ENCODE results near the gene MIPEP. TPM values are rescaled to one million over a fixed set of nuclear protein-coding genes. Genes with fewer than 3 reads are reported as not detected.

Gene MIPEP
- total RNA-seq, 1 experiment from 2014 or later: 18.6 TPM

- no peaks in the 10 kb centered on the region; the same call in 1 of the 2 replicates for H3K9me2 ChIP-seq (ENCODE audit: insufficient read depth)
- no peak overlapping the region for H3K4me2 ChIP-seq
- no peak overlapping the region for H2AFZ ChIP-seq
- H3F3A ChIP-seq (ENCODE audit: insufficient read depth, low read depth): no peaks in the 10 kb centered on the region
- ChIA-PET CTCF (no interaction called here), POLR2A (ENCODE audit: unreplicated experiment) (interaction anchor here (0.6 kb wide), 1 partner anchor 214 kb away, joined by 3 read pairs; no protein-coding TSS in a partner anchor)
- no peaks in the 10 kb centered on the region for H3K79me2 ChIP-seq (ENCODE audit: low read depth)
- no peak for DNase-seq
- no peaks in the 10 kb centered on the region for H3K9me3 ChIP-seq (ENCODE audit: insufficient read depth, low read depth)
- no peaks in the 10 kb centered on the region for H3K27me3 ChIP-seq (ENCODE audit: insufficient read depth, low read depth)
- H3K27ac ChIP-seq: no peak overlapping the region
- H3K4me1 ChIP-seq (replicated peaks; ENCODE audit: insufficient read depth): no peaks in the 10 kb centered on the region
- BruUV-seq (replicated peaks): no TSS peak
- intact Hi-C loops (cut with micrococcal nuclease; ENCODE audit: unreplicated experiment): no loop called here
- TF ChIP-seq, protein P1, sequence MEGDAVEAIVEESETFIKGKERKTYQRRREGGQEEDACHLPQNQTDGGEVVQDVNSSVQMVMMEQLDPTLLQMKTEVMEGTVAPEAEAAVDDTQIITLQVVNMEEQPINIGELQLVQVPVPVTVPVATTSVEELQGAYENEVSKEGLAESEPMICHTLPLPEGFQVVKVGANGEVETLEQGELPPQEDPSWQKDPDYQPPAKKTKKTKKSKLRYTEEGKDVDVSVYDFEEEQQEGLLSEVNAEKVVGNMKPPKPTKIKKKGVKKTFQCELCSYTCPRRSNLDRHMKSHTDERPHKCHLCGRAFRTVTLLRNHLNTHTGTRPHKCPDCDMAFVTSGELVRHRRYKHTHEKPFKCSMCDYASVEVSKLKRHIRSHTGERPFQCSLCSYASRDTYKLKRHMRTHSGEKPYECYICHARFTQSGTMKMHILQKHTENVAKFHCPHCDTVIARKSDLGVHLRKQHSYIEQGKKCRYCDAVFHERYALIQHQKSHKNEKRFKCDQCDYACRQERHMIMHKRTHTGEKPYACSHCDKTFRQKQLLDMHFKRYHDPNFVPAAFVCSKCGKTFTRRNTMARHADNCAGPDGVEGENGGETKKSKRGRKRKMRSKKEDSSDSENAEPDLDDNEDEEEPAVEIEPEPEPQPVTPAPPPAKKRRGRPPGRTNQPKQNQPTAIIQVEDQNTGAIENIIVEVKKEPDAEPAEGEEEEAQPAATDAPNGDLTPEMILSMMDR (conservative IDR thresholded peaks at IDR 0.05): no peak
- TF ChIP-seq EZH2 (IDR thresholded peaks at IDR 0.05; ENCODE audit: low read depth): no peak
- H3K36me3 ChIP-seq (ENCODE audit: low read depth): no peaks in the 10 kb centered on the region
- H3K4me3 ChIP-seq: no peak overlapping the region
- H4K20me1 ChIP-seq (ENCODE audit: insufficient read depth): no peaks in the 10 kb centered on the region
Measured at GRCh38 chr13:23714672-23715071, 174.5 kb downstream of the MIPEP start.

- no peaks in the 10 kb centered on the region for H4K20me1 ChIP-seq (ENCODE audit: insufficient read depth)
Measured at GRCh38 chr13:23711355-23711754, 177.8 kb downstream of the MIPEP start.

GRCh38 chr13:23710366-23710765 lies 178.8 kb downstream of the MIPEP start:
- Histone ChIP-seq H3K36me3 (ENCODE audit: low read depth) (no peaks in the 10 kb centered on the region), H3K27ac (no peak overlapping the region), H3K27me3 (ENCODE audit: insufficient read depth, low read depth) (no peaks in the 10 kb centered on the region), H3K9me3 (ENCODE audit: insufficient read depth, low read depth) (no peaks in the 10 kb centered on the region), H4K20me1 (ENCODE audit: insufficient read depth) (no peaks in the 10 kb centered on the region), H2AFZ (no peak overlapping the region), H3F3A (ENCODE audit: insufficient read depth, low read depth) (no peaks in the 10 kb centered on the region), H3K4me3 (no peak overlapping the region), H3K79me2 (ENCODE audit: low read depth) (no peaks in the 10 kb centered on the region), H3K9me2 (ENCODE audit: insufficient read depth) (no peaks in the 10 kb centered on the region), H3K4me2 (no peak overlapping the region), H3K4me1 (replicated peaks; ENCODE audit: insufficient read depth) (no peaks in the 10 kb centered on the region)
- no TSS peak for BruUV-seq (replicated peaks)
- no peak for DNase-seq
- ChIA-PET POLR2A (ENCODE audit: unreplicated experiment) (no interaction called here), CTCF (no interaction called here)
- TF ChIP-seq, protein P1 (conservative IDR thresholded peaks at IDR 0.05): no peak
- TF ChIP-seq EZH2 (IDR thresholded peaks at IDR 0.05; ENCODE audit: low read depth): no peak
- intact Hi-C loops (cut with micrococcal nuclease; ENCODE audit: unreplicated experiment): no loop called here

More at GRCh38 chr13:23711355-23711754, 177.8 kb downstream of the MIPEP start:
- Histone ChIP-seq H3K9me3 (ENCODE audit: insufficient read depth, low read depth) (no peaks in the 10 kb centered on the region), H3K27ac (no peak overlapping the region), H3K4me3 (no peak overlapping the region), H3K9me2 (ENCODE audit: insufficient read depth) (no peaks in the 10 kb centered on the region), H3K79me2 (ENCODE audit: low read depth) (no peaks in the 10 kb centered on the region), H2AFZ (no peak overlapping the region), H3F3A (ENCODE audit: insufficient read depth, low read depth) (no peaks in the 10 kb centered on the region), H3K4me2 (no peak overlapping the region), H3K4me1 (replicated peaks; ENCODE audit: insufficient read depth) (no peaks in the 10 kb centered on the region), H3K36me3 (ENCODE audit: low read depth) (no peaks in the 10 kb centered on the region), H3K27me3 (ENCODE audit: insufficient read depth, low read depth) (no peaks in the 10 kb centered on the region)
- no TSS peak for BruUV-seq (replicated peaks)
- intact Hi-C loops (cut with micrococcal nuclease; ENCODE audit: unreplicated experiment): no loop called here
- ChIA-PET CTCF (no interaction called here), POLR2A (ENCODE audit: unreplicated experiment) (no interaction called here)
- no peak for DNase-seq
- no peak for TF ChIP-seq EZH2 (IDR thresholded peaks at IDR 0.05; ENCODE audit: low read depth)
- TF ChIP-seq, protein P1 (conservative IDR thresholded peaks at IDR 0.05): no peak

Data from PC-9 (cell line).